HG03095 (cell line): ENCODE data around the gene ACTL6B.

Experiments used
- ATAC-seq: cut with Tn5 transposase; IDR thresholded peaks from one replicate; pipeline ENCODE4 v1.9.1; 2021; ENCODE audit warnings: moderate library complexity; ENCODE audit not compliant: unreplicated experiment

ACTL6B gene

GRCh38 chr7:100602889-100603725 is 53.1 kb downstream of the ACTL6B start:
- no peak for ATAC-seq

GRCh38 chr7:100600730-100601038 is 55.6 kb downstream of the ACTL6B start:
- ATAC-seq = no peak

- no peak for ATAC-seq
These were observed 56.1 kb downstream of the ACTL6B start for GRCh38 chr7:100599911-100600729.

DNA sequence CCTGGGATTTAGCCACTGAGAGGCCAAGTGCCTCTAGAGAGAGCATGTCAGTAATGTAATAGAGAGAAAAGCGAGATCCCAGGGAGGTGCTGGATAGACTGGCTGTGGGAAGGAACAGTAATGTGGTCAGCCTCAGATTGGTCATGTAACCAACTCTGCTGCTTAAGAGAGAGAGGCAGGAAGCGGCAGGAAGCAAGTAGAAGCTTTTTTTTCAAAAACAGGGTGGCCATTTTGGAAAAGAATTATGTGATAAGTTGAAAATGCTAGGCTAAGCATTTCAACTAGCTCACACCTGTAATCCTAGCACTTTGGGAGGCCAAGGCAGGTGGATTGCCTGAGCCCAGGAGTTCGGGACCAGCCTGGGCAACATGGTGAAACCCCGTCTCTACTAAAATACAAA is 57.8 kb downstream of the ACTL6B start:
- ATAC-seq = no peak

DNA sequence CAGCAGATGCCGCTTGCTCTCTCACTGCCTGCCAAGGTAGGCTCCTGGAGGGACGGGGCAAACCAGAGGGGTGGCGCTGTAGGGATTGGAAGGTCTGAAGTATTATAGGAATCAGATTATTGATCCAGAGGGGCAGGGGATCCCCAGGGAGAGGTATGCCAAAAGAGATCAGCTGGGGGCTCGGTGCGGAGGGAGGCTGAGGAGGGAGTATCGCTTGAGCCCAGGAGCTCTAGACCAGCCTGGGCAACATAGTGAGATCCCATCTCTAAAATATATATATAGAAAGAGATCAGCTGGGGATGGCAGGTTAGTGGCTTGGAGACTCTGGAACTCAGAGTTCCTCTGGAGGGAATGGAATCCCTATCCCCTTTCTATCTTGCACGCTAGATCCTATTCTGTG is 61.1 kb downstream of the ACTL6B start:
- no peak for ATAC-seq
